ENCODE measurements around the gene XRCC4. TPM values are rescaled to one million over a fixed set of nuclear protein-coding genes. Genes with fewer than 3 reads are reported as not detected.

The XRCC4 gene
- polyA plus RNA-seq, 1 of the 3 experiments (the other 2 are of a cell fraction) = 1.8 TPM

GRCh38 chr5:83082750-83083149 lies 5.4 kb downstream of the XRCC4 start:
- POLR2A ChIA-PET = no interaction called here
- CTCF ChIA-PET = interaction anchor here (1.4 kb wide), 1 partner anchor 9 kb away, joined by 3 read pairs; no protein-coding TSS in a partner anchor
- no peak for DNase-seq

GRCh38 chr5:83084336-83084735 lies 7.0 kb downstream of the XRCC4 start:
- 87% methylated on average over 2 of the region's 2 CpGs for WGBS (ENCODE audit: low lambda C conversion rate)
- Histone ChIP-seq H3K27me3 (ENCODE audit: insufficient read depth) (no peaks in the 10 kb centered on the region), H2AFZ (ENCODE audit: low read depth) (no peak overlapping the region), H3K4me2 (no peak overlapping the region), H3F3A (replicated peaks; ENCODE audit: insufficient read depth) (peaks cover 4% of the 10 kb centered on the region), H4K20me1 (ENCODE audit: insufficient read depth) (no peaks in the 10 kb centered on the region), H3K9me2 (no peaks in the 10 kb centered on the region), H3K9ac (no peak overlapping the region), H3K9me3 (no peaks in the 10 kb centered on the region), H3K36me3 (replicated peaks in 1 of 2; ENCODE audit: control insufficient read depth in 1 of 2, insufficient read depth in 2 of 2, low read length in 1 of 2) (no peaks in the 10 kb centered on the region), H3K4me1 (ENCODE audit: control insufficient read depth in 1 of 2, insufficient read depth in 2 of 2, low read depth in 1 of 2, low read length in 1 of 2) (no peaks in the 10 kb centered on the region), H3K4me3 (ENCODE audit: low read depth in 2 of 2, low read length in 1 of 2) (no peak overlapping the region), H3K27ac (ENCODE audit: low read depth in 2 of 2, low read length in 1 of 2) (no peak overlapping the region), H3K79me2 (ENCODE audit: insufficient read depth) (0 out of 2 replicates have a peak, but pooled peaks cover 11% of the 10 kb centered on the region)
- DNase-seq = no peak
- ChIA-PET POLR2A (no interaction called here), CTCF (interaction anchor here (0.8 kb wide), 1 partner anchor 33 kb away, joined by 3 read pairs; no protein-coding TSS in a partner anchor)
- TF ChIP-seq ZBTB33 (IDR thresholded peaks at IDR 0.05; ENCODE audit: borderline replicate concordance, low read depth) (no peak), RXRA (IDR thresholded peaks at IDR 0.05; ENCODE audit: borderline replicate concordance, low read depth) (no peak), NFIC (IDR thresholded peaks at IDR 0.05; ENCODE audit: borderline replicate concordance) (no peak), TCF12 (IDR thresholded peaks at IDR 0.05) (no peak), GATA2 (CRISPR knock-in tag; IDR thresholded peaks at IDR 0.05) (no peak), ELF1 (IDR thresholded peaks at IDR 0.05) (no peak), USF1 (IDR thresholded peaks at IDR 0.05; ENCODE audit: borderline replicate concordance, low read depth) (no peak), MEF2A (IDR thresholded peaks at IDR 0.05; ENCODE audit: borderline replicate concordance, low read depth) (no peak), JUND (IDR thresholded peaks at IDR 0.05) (no peak)

More at GRCh38 chr5:83082750-83083149, 5.4 kb downstream of the XRCC4 start:
- Histone ChIP-seq H3F3A (replicated peaks; ENCODE audit: insufficient read depth) (peaks cover 4% of the 10 kb centered on the region), H3K4me1 (ENCODE audit: control insufficient read depth in 1 of 2, insufficient read depth in 2 of 2, low read depth in 1 of 2, low read length in 1 of 2) (peaks cover 5 to 7% of the 10 kb centered on the region in 2 experiments; a peak in 1 of 4 replicates), H3K36me3 (replicated peaks in 1 of 2; ENCODE audit: control insufficient read depth in 1 of 2, insufficient read depth in 2 of 2, low read length in 1 of 2) (no peaks in the 10 kb centered on the region), H4K20me1 (ENCODE audit: insufficient read depth) (no peaks in the 10 kb centered on the region), H3K4me3 (ENCODE audit: low read depth in 2 of 2, low read length in 1 of 2) (no peak overlapping the region), H3K79me2 (ENCODE audit: insufficient read depth) (peaks cover 26% of the 10 kb centered on the region; the same call in 1 of the 2 replicates), H3K4me2 (no peak overlapping the region), H3K9me3 (no peaks in the 10 kb centered on the region), H2AFZ (ENCODE audit: low read depth) (no peak overlapping the region), H3K9ac (no peak overlapping the region), H3K9me2 (no peaks in the 10 kb centered on the region), H3K27ac (ENCODE audit: low read depth in 2 of 2, low read length in 1 of 2) (no peak overlapping the region), H3K27me3 (ENCODE audit: insufficient read depth) (no peaks in the 10 kb centered on the region)
- TF ChIP-seq TAF1 (IDR thresholded peaks at IDR 0.05; ENCODE audit: borderline replicate concordance, low read depth, low read length) (no peak), FOXM1 (IDR thresholded peaks at IDR 0.05; ENCODE audit: low read depth) (no peak), RAD21 (IDR thresholded peaks at IDR 0.05; ENCODE audit: low read length) (no peak), MXI1 (IDR thresholded peaks at IDR 0.05; ENCODE audit: low read depth, low read length) (no peak), NFIC (IDR thresholded peaks at IDR 0.05; ENCODE audit: borderline replicate concordance) (no peak), CHD2 (IDR thresholded peaks at IDR 0.05; ENCODE audit: low read length, partially characterized antibody) (no peak), MAX (IDR thresholded peaks at IDR 0.05; ENCODE audit: low read depth) (no peak), RFX5 (IDR thresholded peaks at IDR 0.05; ENCODE audit: low read length) (no peak), EP300 (IDR thresholded peaks at IDR 0.05; ENCODE audit: borderline replicate concordance in 1 of 2, low read depth in 1 of 2, low read length in 1 of 2) (no peak), EZH2phosphoT487 (IDR thresholded peaks at IDR 0.05; ENCODE audit: borderline replicate concordance, low read depth) (no peak), MEF2A (IDR thresholded peaks at IDR 0.05; ENCODE audit: borderline replicate concordance, low read depth) (no peak), ZBTB33 (IDR thresholded peaks at IDR 0.05; ENCODE audit: borderline replicate concordance, low read depth) (no peak), PBX3 (IDR thresholded peaks at IDR 0.05) (no peak), TEAD4 (IDR thresholded peaks at IDR 0.05; ENCODE audit: borderline replicate concordance, insufficient read depth) (no peak), ELF1 (IDR thresholded peaks at IDR 0.05) (no peak)
